Measurements from ENCODE around the gene LMX1A.

LMX1A gene

GRCh38 chr1:165317612-165318011, 38.9 kb downstream of the LMX1A start:
- Histone ChIP-seq H3K4me3 (replicated peaks; ENCODE audit: insufficient read depth, low read length) (no peak overlapping the region), H3K27me3 (ENCODE audit: insufficient read depth, poor library complexity, severe bottlenecking) (peaks cover 6% of the 10 kb centered on the region), H3K27ac (replicated peaks) (no peak overlapping the region)
- TF ChIP-seq CTCF (IDR thresholded peaks at IDR 0.05; ENCODE audit: insufficient read depth, low read length) (no peak), POLR2AphosphoS5 (IDR thresholded peaks at IDR 0.05; ENCODE audit: low read depth) (no peak), SPI1 (IDR thresholded peaks at IDR 0.05; ENCODE audit: borderline replicate concordance, low read depth) (no peak), GABPA (IDR thresholded peaks at IDR 0.05; ENCODE audit: low read depth) (no peak), REST (IDR thresholded peaks at IDR 0.05; ENCODE audit: insufficient replicate concordance, low read depth) (no peak)
- DNase-seq (ENCODE audit: low read depth in 1 of 2, low spot score in 1 of 2): no peak

GRCh38 chr1:165316153-165316772, 40.3 kb downstream of the LMX1A start:
- no peak overlapping the region for H3K4me3 ChIP-seq (replicated peaks; ENCODE audit: insufficient read depth, low read length)
- no peak for DNase-seq (ENCODE audit: low read depth in 1 of 2, low spot score in 1 of 2)
- no peak for TF ChIP-seq GABPA (IDR thresholded peaks at IDR 0.05; ENCODE audit: low read depth)
- no peak for TF ChIP-seq SPI1 (IDR thresholded peaks at IDR 0.05; ENCODE audit: borderline replicate concordance, low read depth)
- no peak for TF ChIP-seq REST (IDR thresholded peaks at IDR 0.05; ENCODE audit: insufficient replicate concordance, low read depth)
- no peak for TF ChIP-seq CTCF (IDR thresholded peaks at IDR 0.05; ENCODE audit: insufficient read depth, low read length)
- TF ChIP-seq POLR2AphosphoS5 (IDR thresholded peaks at IDR 0.05; ENCODE audit: low read depth): no peak
- H3K27me3 ChIP-seq (ENCODE audit: insufficient read depth, poor library complexity, severe bottlenecking): peaks cover 6% of the 10 kb centered on the region
- no peak overlapping the region for H3K27ac ChIP-seq (replicated peaks)

DNA sequence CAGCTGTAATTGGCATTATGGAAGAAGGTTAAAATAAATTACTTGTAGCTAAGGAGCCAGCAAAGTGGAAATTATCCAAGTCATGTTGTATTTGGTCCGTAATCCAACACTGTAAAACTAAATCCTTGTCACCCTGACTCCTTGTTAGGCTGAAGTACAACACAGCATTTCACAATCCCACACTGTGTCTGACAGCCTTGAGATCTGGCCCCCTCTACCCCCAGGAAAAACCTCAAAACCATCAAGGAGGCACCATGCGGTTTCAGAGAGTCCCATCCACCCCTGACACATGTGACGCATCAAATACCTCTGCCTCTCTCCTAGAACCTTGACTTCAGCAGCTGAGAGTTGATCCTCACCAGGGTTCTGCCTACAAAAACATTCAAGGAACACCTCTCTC, 41.0 kb downstream of the LMX1A start:
- Histone ChIP-seq H3K4me3 (replicated peaks; ENCODE audit: insufficient read depth, low read length) (no peak overlapping the region), H3K27me3 (ENCODE audit: insufficient read depth, poor library complexity, severe bottlenecking) (peaks cover 4% of the 10 kb centered on the region), H3K27ac (replicated peaks) (no peak overlapping the region)
- no peak for TF ChIP-seq GABPA (IDR thresholded peaks at IDR 0.05; ENCODE audit: low read depth)
- DNase-seq (ENCODE audit: low read depth in 1 of 2, low spot score in 1 of 2): no peak

DNA sequence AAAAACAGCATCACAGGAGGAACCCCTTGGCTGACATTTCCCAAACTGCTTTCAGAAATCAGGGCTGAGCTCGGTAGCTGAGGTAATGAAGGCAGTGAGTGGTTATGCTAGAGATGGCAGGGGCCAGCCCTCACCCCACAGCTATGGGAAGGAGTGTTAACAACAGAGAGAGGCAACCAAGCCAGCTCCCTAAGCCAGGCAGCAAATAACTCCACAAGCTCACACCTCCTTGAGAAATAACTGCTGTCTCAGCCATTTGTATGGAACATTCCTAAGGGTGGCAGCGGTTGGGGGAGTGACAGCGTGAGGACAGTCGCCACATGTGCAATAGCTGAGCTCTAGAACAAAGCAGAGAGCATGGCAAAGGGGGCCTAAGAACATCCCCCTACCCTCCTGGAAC, 42.6 kb downstream of the LMX1A start:
- no peaks in the 10 kb centered on the region for H3K27me3 ChIP-seq (ENCODE audit: insufficient read depth, poor library complexity, severe bottlenecking)
- no peak for DNase-seq (ENCODE audit: low read depth in 1 of 2, low spot score in 1 of 2)

More for the DNA sequence above, 42.6 kb downstream of the LMX1A start:
- H3K4me3 ChIP-seq (replicated peaks; ENCODE audit: insufficient read depth, low read length): no peak overlapping the region
- H3K27ac ChIP-seq (replicated peaks): no peak overlapping the region
- TF ChIP-seq REST (IDR thresholded peaks at IDR 0.05; ENCODE audit: insufficient replicate concordance, low read depth) (no peak), SPI1 (IDR thresholded peaks at IDR 0.05; ENCODE audit: borderline replicate concordance, low read depth) (no peak), GABPA (IDR thresholded peaks at IDR 0.05; ENCODE audit: low read depth) (no peak), POLR2AphosphoS5 (IDR thresholded peaks at IDR 0.05; ENCODE audit: low read depth) (no peak), CTCF (IDR thresholded peaks at IDR 0.05; ENCODE audit: insufficient read depth, low read length) (no peak)
